ENCODE results near the gene GPC5. TPM values are rescaled to one million over a fixed set of nuclear protein-coding genes. Genes with fewer than 3 reads are reported as not detected.
"Not testable (repeated sequence)": the region's sequence is repeated elsewhere in the genome, so short reads cannot be mapped to it uniquely, and the experiment has no call there.

The GPC5 gene
- total RNA-seq, 2 experiments from 2014 or later, result not detected

GRCh38 chr13:92516878-92517277 is 1118.5 kb downstream of the GPC5 start:
- ATAC-seq; DNase-seq; H3K9me3 Mint-ChIP-seq (ENCODE audit: low read depth); CTCF ChIA-PET; H3K27me3 Mint-ChIP-seq; H3K4me3 Mint-ChIP-seq; H3K4me1 Mint-ChIP-seq; H3K36me3 Mint-ChIP-seq; H3K27ac Mint-ChIP-seq: not testable (repeated sequence)

DNA sequence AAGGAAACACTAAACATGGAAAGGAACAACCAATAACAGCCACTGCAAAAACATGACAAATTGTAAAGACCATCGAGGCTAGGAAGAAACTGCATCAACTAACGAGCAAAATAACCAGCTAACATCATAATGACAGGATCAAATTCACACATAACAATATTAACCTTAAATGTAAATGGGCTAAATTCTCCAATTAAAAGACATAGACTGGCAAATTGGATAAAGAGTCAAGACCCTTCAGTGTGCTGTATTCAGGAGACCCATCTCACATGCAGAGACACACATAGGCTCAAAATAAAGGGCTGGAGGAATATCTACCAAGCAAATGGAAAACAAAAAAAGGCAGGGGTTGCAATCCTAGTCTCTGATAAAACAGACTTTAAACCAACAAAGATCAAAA is 1120.2 kb downstream of the GPC5 start:
- H3K4me1 Mint-ChIP-seq; H3K4me3 Mint-ChIP-seq; DNase-seq; H3K27me3 Mint-ChIP-seq; H3K36me3 Mint-ChIP-seq; H3K27ac Mint-ChIP-seq; H3K9me3 Mint-ChIP-seq (ENCODE audit: low read depth); CTCF ChIA-PET; ATAC-seq: not testable (repeated sequence)

DNA sequence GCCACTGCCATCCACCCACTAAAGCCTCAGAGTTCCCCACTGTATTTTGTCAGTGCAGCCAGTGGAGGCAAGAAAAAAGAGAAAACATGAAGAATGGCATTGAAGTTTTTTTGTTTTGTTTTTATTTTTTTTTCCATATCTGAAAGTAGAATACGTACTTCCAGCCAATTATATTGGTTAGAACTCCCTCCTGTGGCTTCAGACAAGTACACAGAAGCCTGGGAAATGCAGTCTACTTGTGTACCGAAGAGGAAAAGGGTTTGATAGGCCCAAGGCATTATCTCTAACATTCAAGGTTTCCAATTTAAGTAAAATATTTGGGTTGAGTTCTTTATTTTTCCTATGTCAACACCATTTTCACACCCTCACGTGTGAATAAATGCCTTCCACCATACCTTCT is 1131.9 kb downstream of the GPC5 start:
- Mint-ChIP-seq H3K36me3 (no peaks in the 10 kb centered on the region), H3K27me3 (no peaks in the 10 kb centered on the region), H3K9me3 (ENCODE audit: low read depth) (peaks cover 9% of the 10 kb centered on the region), H3K4me1 (no peaks in the 10 kb centered on the region), H3K4me3 (no peak overlapping the region), H3K27ac (no peak overlapping the region)
- ATAC-seq (no peak), DNase-seq (no peak)
- CTCF ChIA-PET, result no interaction called here

GRCh38 chr13:92535222-92536006 is 1137.0 kb downstream of the GPC5 start:
- H3K36me3 Mint-ChIP-seq, result no peaks in the 10 kb centered on the region
- CTCF ChIA-PET, result no interaction called here

GRCh38 chr13:92537471-92537870 is 1139.0 kb downstream of the GPC5 start:
- no peak overlapping the region for H3K27ac Mint-ChIP-seq
- CTCF ChIA-PET, result no interaction called here
- no peak overlapping the region for H3K4me3 Mint-ChIP-seq
- no peaks in the 10 kb centered on the region for H3K4me1 Mint-ChIP-seq
- no peak for ATAC-seq
- peaks cover 3% of the 10 kb centered on the region for H3K9me3 Mint-ChIP-seq (ENCODE audit: low read depth)
- no peaks in the 10 kb centered on the region for H3K36me3 Mint-ChIP-seq
- H3K27me3 Mint-ChIP-seq, result no peaks in the 10 kb centered on the region
- DNase-seq, result no peak

More at GRCh38 chr13:92535222-92536006, 1137.0 kb downstream of the GPC5 start:
- H3K4me3 Mint-ChIP-seq, result no peak overlapping the region
- no peaks in the 10 kb centered on the region for H3K27me3 Mint-ChIP-seq
- no peaks in the 10 kb centered on the region for H3K4me1 Mint-ChIP-seq
- DNase-seq, result no peak
- H3K9me3 Mint-ChIP-seq (ENCODE audit: low read depth), result peaks cover 5% of the 10 kb centered on the region
- ATAC-seq, result no peak
- H3K27ac Mint-ChIP-seq, result no peak overlapping the region

DNA sequence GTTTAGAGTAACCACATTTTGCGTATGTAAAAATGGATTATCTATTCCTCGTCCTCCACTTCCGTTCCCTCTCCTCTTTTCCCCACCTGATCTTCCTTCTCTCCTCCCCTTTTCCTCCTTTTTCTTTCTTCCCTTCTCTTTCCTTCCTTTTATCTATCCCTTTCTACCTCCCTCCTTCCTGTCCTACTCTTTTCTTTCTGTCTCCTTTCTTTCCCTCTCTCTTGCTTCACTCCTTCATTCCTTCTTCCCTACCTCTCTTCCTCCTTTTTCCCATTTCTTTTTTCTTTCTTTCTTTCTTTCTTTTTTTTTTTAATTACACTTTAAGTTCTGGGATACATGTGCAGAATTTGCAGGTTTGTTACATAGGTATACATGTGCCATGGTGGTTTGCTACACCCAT is 1139.7 kb downstream of the GPC5 start:
- H3K4me3 Mint-ChIP-seq, result no peak overlapping the region
- H3K36me3 Mint-ChIP-seq, result no peaks in the 10 kb centered on the region
- H3K9me3 Mint-ChIP-seq (ENCODE audit: low read depth), result peaks cover 3% of the 10 kb centered on the region
- H3K27me3 Mint-ChIP-seq, result no peaks in the 10 kb centered on the region
- CTCF ChIA-PET, result no interaction called here
- no peaks in the 10 kb centered on the region for H3K4me1 Mint-ChIP-seq
- ATAC-seq, result no peak
- no peak for DNase-seq
- H3K27ac Mint-ChIP-seq, result no peak overlapping the region

DNA sequence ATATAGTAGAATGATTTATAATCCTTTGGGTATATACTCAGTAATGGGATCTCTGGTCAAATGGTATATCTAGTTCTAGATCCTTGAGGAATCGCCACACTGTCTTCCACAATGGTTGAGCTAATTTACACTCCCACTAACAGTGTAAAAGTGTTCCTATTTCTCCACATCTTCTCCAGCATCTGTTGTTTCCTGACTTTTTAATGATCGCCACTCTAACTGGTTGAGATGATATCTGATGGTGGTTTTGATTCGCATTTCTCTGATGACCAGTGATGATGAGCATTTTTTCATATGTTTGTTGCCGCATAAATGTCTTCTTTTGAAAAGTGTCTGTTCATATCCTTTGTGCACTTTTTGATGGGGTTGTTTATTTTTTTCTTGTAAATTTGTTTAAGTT is 1140.7 kb downstream of the GPC5 start:
- CTCF ChIA-PET; H3K4me3 Mint-ChIP-seq; H3K4me1 Mint-ChIP-seq; ATAC-seq; H3K27me3 Mint-ChIP-seq; DNase-seq; H3K36me3 Mint-ChIP-seq; H3K27ac Mint-ChIP-seq; H3K9me3 Mint-ChIP-seq (ENCODE audit: low read depth): not testable (repeated sequence)

- CTCF ChIA-PET, result no interaction called here
- ATAC-seq, result no peak
Observed at GRCh38 chr13:92547266-92547665, 1148.8 kb downstream of the GPC5 start.

DNA sequence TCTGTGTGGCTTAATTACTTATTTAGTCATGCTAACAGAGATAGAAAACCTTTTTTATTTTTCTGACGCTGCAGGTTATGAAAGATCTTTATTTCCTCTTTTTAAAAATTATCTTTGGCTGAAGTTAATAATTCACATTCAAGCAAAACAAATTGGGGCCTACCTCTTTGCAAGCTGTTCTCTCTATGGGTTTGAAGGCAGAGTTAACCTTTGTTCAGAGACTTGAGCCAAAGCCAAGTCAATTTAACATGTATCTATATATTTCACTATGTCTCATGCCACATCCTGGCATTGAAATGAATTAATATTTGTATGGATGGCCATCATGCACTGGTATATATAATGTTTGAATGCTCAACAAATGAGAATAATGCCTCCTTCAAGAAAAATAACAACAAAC is 1150.9 kb downstream of the GPC5 start:
- ATAC-seq (no peak), DNase-seq (no peak)
- Mint-ChIP-seq H3K27me3 (no peaks in the 10 kb centered on the region), H3K4me1 (no peaks in the 10 kb centered on the region), H3K27ac (no peak overlapping the region), H3K36me3 (no peaks in the 10 kb centered on the region), H3K4me3 (no peak overlapping the region), H3K9me3 (ENCODE audit: low read depth) (peaks cover 4% of the 10 kb centered on the region)
- CTCF ChIA-PET, result no interaction called here

More at GRCh38 chr13:92547266-92547665, 1148.8 kb downstream of the GPC5 start:
- Mint-ChIP-seq H3K9me3 (ENCODE audit: low read depth) (peaks cover 4% of the 10 kb centered on the region), H3K4me1 (no peaks in the 10 kb centered on the region), H3K4me3 (no peak overlapping the region), H3K36me3 (no peaks in the 10 kb centered on the region), H3K27ac (no peak overlapping the region), H3K27me3 (no peaks in the 10 kb centered on the region)
- DNase-seq, result no peak

GRCh38 chr13:92553470-92554114 is 1155.2 kb downstream of the GPC5 start:
- no peaks in the 10 kb centered on the region for H3K36me3 Mint-ChIP-seq

DNA sequence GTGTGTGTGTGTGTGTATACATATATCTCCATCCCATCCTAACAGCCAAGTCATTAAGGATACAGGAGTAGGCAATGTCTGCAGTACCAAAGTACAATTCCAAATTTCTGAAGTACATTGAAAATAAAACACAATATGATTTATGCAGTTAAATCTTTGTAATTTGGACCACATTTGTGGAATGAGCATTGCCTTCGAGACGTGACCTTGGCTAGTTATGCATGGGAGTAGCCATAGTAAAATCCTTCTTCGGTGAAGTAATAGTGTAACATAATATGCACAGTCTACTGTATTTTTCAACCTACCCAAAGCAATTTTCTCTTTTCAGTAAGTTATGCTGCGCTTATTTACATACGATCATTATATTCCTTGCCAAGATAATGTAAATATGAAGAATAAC is 1162.5 kb downstream of the GPC5 start:
- H3K9me3 Mint-ChIP-seq (ENCODE audit: low read depth), result peaks cover 5% of the 10 kb centered on the region

More at GRCh38 chr13:92553470-92554114, 1155.2 kb downstream of the GPC5 start:
- Mint-ChIP-seq H3K9me3 (ENCODE audit: low read depth) (peaks cover 2% of the 10 kb centered on the region), H3K27ac (no peak overlapping the region), H3K4me3 (no peak overlapping the region), H3K4me1 (no peaks in the 10 kb centered on the region), H3K27me3 (no peaks in the 10 kb centered on the region)
- CTCF ChIA-PET, result no interaction called here
- no peak for ATAC-seq
- no peak for DNase-seq

DNA sequence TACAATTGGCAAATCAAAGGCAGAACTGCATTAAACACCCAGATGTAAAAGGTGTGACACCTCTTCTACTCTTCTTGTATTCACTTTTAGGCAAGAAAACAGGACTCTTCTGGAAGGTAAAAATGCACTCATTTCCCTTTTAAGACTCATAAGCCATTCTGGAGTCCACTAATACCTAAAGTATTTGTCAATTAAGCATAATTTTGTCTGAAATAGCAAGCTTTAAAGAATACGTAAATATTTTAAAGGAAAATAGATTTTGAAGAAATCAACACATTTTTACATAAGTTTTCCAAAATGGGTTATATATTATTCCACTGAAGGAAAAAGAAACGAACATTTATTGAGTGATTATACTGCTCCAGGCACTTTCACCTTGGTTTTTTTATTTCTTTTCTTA is 1166.5 kb downstream of the GPC5 start:
- Mint-ChIP-seq H3K27me3 (no peaks in the 10 kb centered on the region), H3K36me3 (no peaks in the 10 kb centered on the region)

More for the DNA sequence above, 1162.5 kb downstream of the GPC5 start:
- ATAC-seq, result no peak
- CTCF ChIA-PET, result no interaction called here
- no peak overlapping the region for H3K4me3 Mint-ChIP-seq
- H3K27ac Mint-ChIP-seq, result no peak overlapping the region
- H3K36me3 Mint-ChIP-seq, result no peaks in the 10 kb centered on the region
- DNase-seq, result no peak
- no peaks in the 10 kb centered on the region for H3K27me3 Mint-ChIP-seq
- no peaks in the 10 kb centered on the region for H3K4me1 Mint-ChIP-seq

GRCh38 chr13:92566767-92567166 is 1168.3 kb downstream of the GPC5 start:
- ATAC-seq (no peak), DNase-seq (no peak)
- no peaks in the 10 kb centered on the region for H3K4me1 Mint-ChIP-seq
- H3K9me3 Mint-ChIP-seq (ENCODE audit: low read depth), result peaks cover 5% of the 10 kb centered on the region
- H3K36me3 Mint-ChIP-seq, result no peaks in the 10 kb centered on the region
- H3K27ac Mint-ChIP-seq, result no peak overlapping the region
- no peaks in the 10 kb centered on the region for H3K27me3 Mint-ChIP-seq
- CTCF ChIA-PET, result no interaction called here
- no peak overlapping the region for H3K4me3 Mint-ChIP-seq

More for the DNA sequence above, 1166.5 kb downstream of the GPC5 start:
- H3K4me3 Mint-ChIP-seq, result no peak overlapping the region
- no peaks in the 10 kb centered on the region for H3K4me1 Mint-ChIP-seq
- CTCF ChIA-PET, result no interaction called here
- ATAC-seq (no peak), DNase-seq (no peak)
- no peak overlapping the region for H3K27ac Mint-ChIP-seq
- H3K9me3 Mint-ChIP-seq (ENCODE audit: low read depth), result peaks cover 5% of the 10 kb centered on the region

- Mint-ChIP-seq H3K4me1 (no peaks in the 10 kb centered on the region), H3K4me3 (no peak overlapping the region), H3K27me3 (no peaks in the 10 kb centered on the region), H3K36me3 (no peaks in the 10 kb centered on the region), H3K27ac (no peak overlapping the region), H3K9me3 (ENCODE audit: low read depth) (peaks cover 2% of the 10 kb centered on the region)
- DNase-seq, result no peak
- no peak for ATAC-seq
- CTCF ChIA-PET, result no interaction called here
Observed at GRCh38 chr13:92572190-92572589, 1173.8 kb downstream of the GPC5 start.
